Measurements from ENCODE around the gene KRCC1.
"Not testable (repeated sequence)": the region's sequence is repeated elsewhere in the genome, so short reads cannot be mapped to it uniquely, and the experiment has no call there.

The KRCC1 gene

GRCh38 chr2:87992569-87992968 lies 63.0 kb downstream of the KRCC1 start:
- not testable (repeated sequence) for DNase-seq

GRCh38 chr2:87987473-87987872 lies 68.1 kb downstream of the KRCC1 start:
- not testable (repeated sequence) for DNase-seq

- not testable (repeated sequence) for DNase-seq
Measured at GRCh38 chr2:87985902-87986301, 69.7 kb downstream of the KRCC1 start.

GRCh38 chr2:87981182-87981581 lies 74.4 kb downstream of the KRCC1 start:
- DNase-seq: not testable (repeated sequence)

All from CD4-positive, alpha-beta T cell treated with Interleukin-21 for 1 hour (primary cell).